ENCODE data around the gene SDF4.

GRCh38 chr1:1229770-1230169 lies 2.0 kb downstream of the SDF4 start:
- TF ChIP-seq CTCF (conservative IDR thresholded peaks at IDR 0.05; ENCODE audit: low read depth, low read length) = no peak
- TF ChIP-seq RFX5 (IDR thresholded peaks at IDR 0.05; ENCODE audit: low read depth, low read length) = no peak
- TF ChIP-seq BHLHE40 (IDR thresholded peaks at IDR 0.05; ENCODE audit: low read depth, low read length) = no peak
- TF ChIP-seq POLR2A (IDR thresholded peaks at IDR 0.05; ENCODE audit: low read depth, low read length) = no peak
- TF ChIP-seq MAZ (IDR thresholded peaks at IDR 0.05; ENCODE audit: borderline replicate concordance, low read depth, low read length) = no peak
- no peak for TF ChIP-seq RAD21 (IDR thresholded peaks at IDR 0.05; ENCODE audit: low read length)

Measured in IMR-90 (cell line).